ENCODE data around the gene C9orf72.

GRCh38 chr9:27565696-27566095 lies 7.6 kb downstream of the C9orf72 start:
- TF ChIP-seq POLR2AphosphoS5 (IDR thresholded peaks at IDR 0.05; ENCODE audit: low read depth, low read length) (no peak), POLR2A (IDR thresholded peaks at IDR 0.05; ENCODE audit: low read depth, low read length) (no peak)

Measured in GM12892 (cell line).